Measurements from ENCODE around the gene CRYBA1.

The CRYBA1 gene

DNA sequence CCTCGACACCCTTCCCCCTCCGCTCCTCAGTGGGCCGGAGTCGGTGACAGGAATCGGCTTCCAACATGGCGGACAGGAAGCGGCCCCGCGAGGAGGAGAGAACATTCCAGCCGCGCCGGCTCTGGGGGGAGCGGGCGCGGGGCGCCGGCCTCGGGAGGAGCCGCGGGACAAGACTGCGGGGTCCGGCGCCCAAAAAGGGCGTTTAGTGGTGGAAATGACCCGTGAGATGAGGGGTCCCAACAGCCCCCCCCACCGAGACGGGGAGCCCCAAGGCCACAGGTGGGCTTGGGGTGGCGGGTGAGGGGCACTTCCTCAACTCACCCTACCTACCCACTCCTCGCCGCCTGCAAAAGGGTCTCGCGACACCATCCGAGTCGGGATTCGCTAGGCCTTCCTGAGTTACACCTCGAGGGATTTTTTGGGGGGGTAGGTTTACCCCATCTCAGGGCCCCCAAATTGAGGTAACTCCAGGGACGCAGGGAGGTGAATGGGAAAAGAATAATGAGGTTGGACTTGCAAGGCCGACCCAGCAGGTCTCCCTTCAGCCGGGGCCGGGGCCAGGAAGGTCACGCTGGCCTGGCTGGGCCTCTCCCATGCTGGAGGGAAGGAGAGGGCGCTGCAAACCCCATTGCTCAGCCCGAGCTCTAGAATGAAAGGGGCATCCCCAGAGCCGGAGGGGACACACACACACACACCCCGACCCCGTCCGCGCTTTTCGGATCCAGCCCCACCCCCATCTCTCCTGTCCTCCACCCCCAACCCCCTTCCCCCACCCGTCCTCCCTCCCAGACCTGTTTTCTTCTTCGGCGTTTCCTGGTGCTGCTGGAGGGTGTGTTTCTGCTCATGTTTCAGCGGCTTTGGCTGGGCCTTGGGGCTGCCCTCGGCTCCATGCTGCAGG lies 46.6 kb downstream of the CRYBA1 start:
- H2BK5ac ChIP-seq (ENCODE audit: low read depth, low read length, poor library complexity, severe bottlenecking), result peak overlapping the region; percentile 92
- no peaks in the 10 kb centered on the region for H3K27me3 ChIP-seq (ENCODE audit: control insufficient read depth in 1 of 2, insufficient read depth in 1 of 2, low read length in 2 of 2)
- peak overlapping the region; percentile 94 for H2BK15ac ChIP-seq (ENCODE audit: low read depth, poor library complexity, severe bottlenecking)

DNA sequence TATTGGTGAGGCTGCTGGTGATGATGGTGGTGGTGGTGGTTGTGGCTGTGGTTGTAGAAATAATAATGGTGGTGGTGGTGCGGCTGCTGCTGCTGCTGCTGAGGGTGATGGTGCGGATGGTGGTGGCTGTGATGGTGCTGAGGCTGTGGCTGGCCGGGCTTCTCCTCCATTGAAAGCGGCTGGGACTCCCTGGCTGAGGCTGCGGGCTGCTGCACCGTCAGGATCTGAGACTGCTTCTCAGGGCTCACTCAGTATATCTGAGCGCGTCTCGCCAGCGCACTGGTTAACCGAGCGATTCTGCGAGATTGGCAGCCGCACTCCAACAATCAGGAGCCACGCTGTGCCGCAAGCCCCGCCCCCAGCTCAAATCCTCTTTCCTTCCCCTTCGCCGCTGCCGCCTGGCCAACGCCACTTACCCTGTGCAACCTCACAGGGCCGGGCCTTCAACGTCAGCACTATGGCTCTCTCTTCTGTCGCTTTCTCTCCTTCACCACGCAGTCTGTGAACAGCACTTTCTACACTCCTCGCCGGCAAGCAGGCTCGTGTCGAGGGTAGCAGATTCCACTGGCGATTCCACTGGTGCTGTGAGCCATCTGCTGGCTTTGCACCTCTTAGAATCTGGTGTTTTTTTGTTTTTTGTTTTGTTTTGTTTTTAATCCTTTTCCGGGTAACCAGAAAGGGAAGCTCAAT lies 47.4 kb downstream of the CRYBA1 start, which contains the start of gene NUFIP2:
Gene NUFIP2, minus strand, starts transcription at position 259 of the 690 bp plus-strand sequence. Its CDS starts 89 bp downstream, at position 170.
- Histone ChIP-seq H3K9ac (ENCODE audit: low read length) (peak within 1 kb of the TSS; percentile 100), H3K14ac (ENCODE audit: low read length in 2 of 2) (peak within 1 kb of the TSS in 1 of 2 experiments; percentile 99), H2BK120ac (ENCODE audit: low read depth, low read length) (peak within 1 kb of the TSS; percentile 39), H3K23ac (ENCODE audit: low read length in 2 of 2) (peak within 1 kb of the TSS in 1 of 2 experiments; percentile 92), H2BK15ac (ENCODE audit: low read depth, poor library complexity, severe bottlenecking) (peak within 1 kb of the TSS; percentile 87), H3K27ac (ENCODE audit: low read length, poor library complexity, severe bottlenecking) (peak within 1 kb of the TSS; percentile 98), H3K27me3 (ENCODE audit: control insufficient read depth in 1 of 2, insufficient read depth in 1 of 2, low read length in 2 of 2) (no peaks in the 10 kb centered on the region), H3K4me2 (ENCODE audit: low read length, poor library complexity, severe bottlenecking) (peak within 1 kb of the TSS; percentile 77), H3K36me3 (ENCODE audit: control insufficient read depth in 1 of 2, insufficient read depth in 2 of 2, low read depth in 1 of 2, low read length in 2 of 2) (peaks cover 3 to 15% of the 10 kb centered on the region in 2 experiments), H3K79me1 (replicated peaks; ENCODE audit: low read length, poor library complexity, severe bottlenecking) (no peaks in the 10 kb centered on the region), H2BK12ac (ENCODE audit: low read length in 2 of 2) (peak within 1 kb of the TSS in 1 of 2 experiments; percentile 59), H2BK5ac (ENCODE audit: low read depth, low read length, poor library complexity, severe bottlenecking) (peak within 1 kb of the TSS; percentile 92), H3K4ac (ENCODE audit: low read depth in 1 of 2, low read length in 2 of 2) (peak within 1 kb of the TSS; percentile 39 to 96), H3K9me3 (ENCODE audit: control insufficient read depth, low read length) (no peaks in the 10 kb centered on the region), H2AFZ (ENCODE audit: low read depth, low read length) (no peak within 1 kb of the TSS), H3K4me3 (ENCODE audit: insufficient read depth in 1 of 2, low read depth in 1 of 2, low read length in 2 of 2) (peak within 1 kb of the TSS; percentile 78 to 100), H3K18ac (ENCODE audit: low read depth in 1 of 2, low read length in 2 of 2) (peak within 1 kb of the TSS; percentile 99 to 100), H4K91ac (ENCODE audit: low read length) (peak within 1 kb of the TSS; percentile 71), H3K4me1 (ENCODE audit: control insufficient read depth, insufficient read depth, low read depth, low read length) (peaks cover 6% of the 10 kb centered on the region), H4K8ac (ENCODE audit: low read length) (peak within 1 kb of the TSS; percentile 91), H2AK5ac (ENCODE audit: low read length, severe bottlenecking) (peak within 1 kb of the TSS; percentile 8)
- under 1% methylated on average over 30 of the region's 31 CpGs for WGBS
- DNase-seq, result peak; percentile 99

More for the DNA sequence above, 46.6 kb downstream of the CRYBA1 start:
- H4K91ac ChIP-seq (ENCODE audit: low read length), result peak overlapping the region; percentile 71
- H2BK120ac ChIP-seq (ENCODE audit: low read depth, low read length), result peak overlapping the region; percentile 85
- H2AK5ac ChIP-seq (ENCODE audit: low read length, severe bottlenecking), result peak overlapping the region; percentile 8
- peak overlapping the region in 1 of 2 experiments; percentile 99 for H3K14ac ChIP-seq (ENCODE audit: low read length in 2 of 2)
- H3K9ac ChIP-seq (ENCODE audit: low read length), result peak overlapping the region; percentile 100
- peaks cover 6 to 23% of the 10 kb centered on the region in 2 experiments for H3K36me3 ChIP-seq (ENCODE audit: control insufficient read depth in 1 of 2, insufficient read depth in 2 of 2, low read depth in 1 of 2, low read length in 2 of 2)
- no peak overlapping the region for H2AFZ ChIP-seq (ENCODE audit: low read depth, low read length)
- peak overlapping the region in 1 of 2 experiments; percentile 92 for H3K23ac ChIP-seq (ENCODE audit: low read length in 2 of 2)
- peak overlapping the region; percentile 10 for H4K8ac ChIP-seq (ENCODE audit: low read length)
- no peaks in the 10 kb centered on the region for H3K9me3 ChIP-seq (ENCODE audit: control insufficient read depth, low read length)
- peak overlapping the region; percentile 91 to 99 for H3K18ac ChIP-seq (ENCODE audit: low read depth in 1 of 2, low read length in 2 of 2)
- H3K4me1 ChIP-seq (ENCODE audit: control insufficient read depth, insufficient read depth, low read depth, low read length), result peaks cover 8% of the 10 kb centered on the region
- no peaks in the 10 kb centered on the region for H3K79me1 ChIP-seq (replicated peaks; ENCODE audit: low read length, poor library complexity, severe bottlenecking)
- peak overlapping the region; percentile 52 for H3K4me2 ChIP-seq (ENCODE audit: low read length, poor library complexity, severe bottlenecking)
- WGBS, result under 1% methylated on average over 30 of the region's 54 CpGs
- H3K4me3 ChIP-seq (ENCODE audit: insufficient read depth in 1 of 2, low read depth in 1 of 2, low read length in 2 of 2), result peak overlapping the region; percentile 78 to 100
- H3K4ac ChIP-seq (ENCODE audit: low read depth in 1 of 2, low read length in 2 of 2), result peak overlapping the region; percentile 39 to 94
- DNase-seq, result peak; percentile 67
- H2BK12ac ChIP-seq (ENCODE audit: low read length in 2 of 2), result peak overlapping the region in 1 of 2 experiments; percentile 59
- H3K27ac ChIP-seq (ENCODE audit: low read length, poor library complexity, severe bottlenecking), result peak overlapping the region; percentile 92

DNA sequence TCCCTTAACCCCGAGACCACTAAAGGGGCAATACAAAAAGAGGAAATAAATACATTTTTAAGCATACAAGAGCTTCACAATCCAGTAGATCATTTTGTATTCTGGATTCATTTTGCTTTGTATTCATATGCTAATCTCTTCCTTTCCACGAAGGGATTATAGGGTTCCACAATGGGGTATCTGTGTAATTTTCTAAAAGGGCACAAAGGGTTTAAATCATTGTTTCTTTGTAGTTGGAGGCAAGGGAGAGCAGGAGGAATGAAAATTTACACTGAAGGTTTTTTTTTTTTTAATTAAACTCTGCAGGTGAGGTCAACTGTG lies 47.9 kb downstream of the CRYBA1 start:
- DNase-seq, result no peak
- Histone ChIP-seq H3K23ac (ENCODE audit: low read length in 2 of 2) (no peak overlapping the region), H2BK5ac (ENCODE audit: low read depth, low read length, poor library complexity, severe bottlenecking) (no peak overlapping the region), H4K8ac (ENCODE audit: low read length) (no peak overlapping the region), H2BK15ac (ENCODE audit: low read depth, poor library complexity, severe bottlenecking) (no peak overlapping the region), H3K14ac (ENCODE audit: low read length in 2 of 2) (no peak overlapping the region), H3K27me3 (ENCODE audit: control insufficient read depth in 1 of 2, insufficient read depth in 1 of 2, low read length in 2 of 2) (no peaks in the 10 kb centered on the region), H3K18ac (ENCODE audit: low read depth in 1 of 2, low read length in 2 of 2) (peak overlapping the region in 1 of 2 experiments; percentile 85), H3K4me2 (ENCODE audit: low read length, poor library complexity, severe bottlenecking) (peak overlapping the region; percentile 77), H3K4me3 (ENCODE audit: insufficient read depth in 1 of 2, low read depth in 1 of 2, low read length in 2 of 2) (peak overlapping the region in 1 of 2 experiments; percentile 100), H2BK120ac (ENCODE audit: low read depth, low read length) (no peak overlapping the region), H3K9ac (ENCODE audit: low read length) (peak overlapping the region; percentile 100), H4K91ac (ENCODE audit: low read length) (no peak overlapping the region), H2BK12ac (ENCODE audit: low read length in 2 of 2) (no peak overlapping the region), H3K36me3 (ENCODE audit: control insufficient read depth in 1 of 2, insufficient read depth in 2 of 2, low read depth in 1 of 2, low read length in 2 of 2) (peaks cover 3 to 11% of the 10 kb centered on the region in 2 experiments), H3K27ac (ENCODE audit: low read length, poor library complexity, severe bottlenecking) (peak overlapping the region; percentile 98), H2AK5ac (ENCODE audit: low read length, severe bottlenecking) (no peak overlapping the region), H3K4ac (ENCODE audit: low read depth in 1 of 2, low read length in 2 of 2) (no peak overlapping the region), H3K9me3 (ENCODE audit: control insufficient read depth, low read length) (no peaks in the 10 kb centered on the region), H3K4me1 (ENCODE audit: control insufficient read depth, insufficient read depth, low read depth, low read length) (peaks cover 5% of the 10 kb centered on the region), H3K79me1 (replicated peaks; ENCODE audit: low read length, poor library complexity, severe bottlenecking) (no peaks in the 10 kb centered on the region), H2AFZ (ENCODE audit: low read depth, low read length) (no peak overlapping the region)
- WGBS, result 0% methylated on average over 1 of the region's 2 CpGs

DNA sequence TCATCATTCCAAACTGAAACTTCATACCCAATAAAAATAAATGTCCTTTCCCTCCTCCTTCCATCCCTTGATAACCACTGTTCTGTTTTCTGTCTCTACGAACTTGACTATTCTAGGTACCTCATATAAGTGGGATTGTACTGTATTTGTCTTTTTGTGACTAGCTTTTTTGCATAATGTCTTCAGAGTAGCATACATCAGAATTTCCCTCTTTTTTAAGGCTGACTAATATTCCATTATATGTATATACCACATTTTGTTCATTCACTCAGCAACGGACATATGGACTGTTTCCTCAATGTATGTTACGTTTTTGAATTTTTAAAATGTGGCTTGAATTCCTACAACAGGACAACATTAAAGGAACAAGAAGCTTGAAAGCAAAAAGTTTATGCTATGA lies 48.8 kb downstream of the CRYBA1 start:
- Histone ChIP-seq H3K14ac (ENCODE audit: low read length in 2 of 2) (no peak overlapping the region), H3K9ac (ENCODE audit: low read length) (peak overlapping the region; percentile 100), H4K91ac (ENCODE audit: low read length) (no peak overlapping the region), H3K4ac (ENCODE audit: low read depth in 1 of 2, low read length in 2 of 2) (no peak overlapping the region), H3K27me3 (ENCODE audit: control insufficient read depth in 1 of 2, insufficient read depth in 1 of 2, low read length in 2 of 2) (no peaks in the 10 kb centered on the region), H2BK12ac (ENCODE audit: low read length in 2 of 2) (no peak overlapping the region), H2BK15ac (ENCODE audit: low read depth, poor library complexity, severe bottlenecking) (no peak overlapping the region), H3K36me3 (ENCODE audit: control insufficient read depth in 1 of 2, insufficient read depth in 2 of 2, low read depth in 1 of 2, low read length in 2 of 2) (peaks cover 0 to 3% of the 10 kb centered on the region in 2 experiments), H3K27ac (ENCODE audit: low read length, poor library complexity, severe bottlenecking) (no peak overlapping the region), H2AFZ (ENCODE audit: low read depth, low read length) (no peak overlapping the region), H2BK5ac (ENCODE audit: low read depth, low read length, poor library complexity, severe bottlenecking) (no peak overlapping the region), H3K23ac (ENCODE audit: low read length in 2 of 2) (no peak overlapping the region), H3K4me3 (ENCODE audit: insufficient read depth in 1 of 2, low read depth in 1 of 2, low read length in 2 of 2) (no peak overlapping the region), H3K79me1 (replicated peaks; ENCODE audit: low read length, poor library complexity, severe bottlenecking) (no peaks in the 10 kb centered on the region), H2BK120ac (ENCODE audit: low read depth, low read length) (no peak overlapping the region), H2AK5ac (ENCODE audit: low read length, severe bottlenecking) (no peak overlapping the region), H4K8ac (ENCODE audit: low read length) (no peak overlapping the region), H3K9me3 (ENCODE audit: control insufficient read depth, low read length) (no peaks in the 10 kb centered on the region), H3K18ac (ENCODE audit: low read depth in 1 of 2, low read length in 2 of 2) (no peak overlapping the region), H3K4me1 (ENCODE audit: control insufficient read depth, insufficient read depth, low read depth, low read length) (peaks cover under 1% of the 10 kb centered on the region), H3K4me2 (ENCODE audit: low read length, poor library complexity, severe bottlenecking) (no peak overlapping the region)
- no peak for DNase-seq
- 100% methylated on average over 1 of the region's 3 CpGs for WGBS
